ENCODE measurements around the gene ZNF678. TPM values are rescaled to one million over a fixed set of nuclear protein-coding genes. Genes with fewer than 3 reads are reported as not detected.
A peak's percentile ranks its signal among the peaks of the same experiment; 100 is the strongest.

ZNF678 gene
- total RNA-seq, 2 experiments from 2014 or later, result 2.8 to 2.9 TPM

- intact Hi-C loops (cut with DNase I, micrococcal nuclease), result loop anchor here (5.0 kb wide), 2 partner anchors 171 to 521 kb away; partner anchors contain the start of gene ARF1 (in 1 of the 2)
- no peaks in the 10 kb centered on the region for H3K36me3 ChIP-seq (ENCODE audit: insufficient read depth, low read length)
- no peak for ATAC-seq (ENCODE audit: poor library complexity)
- Mint-ChIP-seq H3K36me3 (ENCODE audit: low read depth) (peaks cover 4% of the 10 kb centered on the region), H3K27ac (no peak overlapping the region), H3K27me3 (peaks cover 52% of the 10 kb centered on the region), H3K4me3 (peak overlapping the region; percentile 94), H3K9me3 (no peaks in the 10 kb centered on the region), H3K4me1 (ENCODE audit: low read depth) (peaks cover 27% of the 10 kb centered on the region)
- DNase-seq, result no peak
- ChIA-PET POLR2A (no interaction called here), CTCF (no interaction called here)
- no peak overlapping the region for H3K4me3 ChIP-seq (ENCODE audit: low read length)
- H3K4me1 ChIP-seq (ENCODE audit: insufficient read depth, low read length), result peaks cover 36% of the 10 kb centered on the region
- no peak overlapping the region for H3K27ac ChIP-seq (ENCODE audit: low read depth in 1 of 2, low read length in 2 of 2)
- no peak for TF ChIP-seq CTCF (IDR thresholded peaks at IDR 0.05)
- peaks cover 0 to 33% of the 10 kb centered on the region in 2 experiments for H3K9me3 ChIP-seq (ENCODE audit: control insufficient read depth in 1 of 2, insufficient read depth in 1 of 2, low read length in 2 of 2)
- H3K27me3 ChIP-seq (ENCODE audit: control insufficient read depth in 1 of 2, insufficient read depth in 2 of 2, low read length in 2 of 2), result peaks cover 21 to 34% of the 10 kb centered on the region in 2 experiments
Measured at GRCh38 chr1:227561241-227561907, 2.0 kb upstream of the ZNF678 start.

GRCh38 chr1:227562037-227562436, 1.3 kb upstream of the ZNF678 start:
- Histone ChIP-seq H3K4me1 (ENCODE audit: insufficient read depth, low read length) (peaks cover 36% of the 10 kb centered on the region), H3K27ac (ENCODE audit: low read depth in 1 of 2, low read length in 2 of 2) (no peak overlapping the region), H3K4me3 (ENCODE audit: low read length) (no peak overlapping the region), H3K9me3 (ENCODE audit: control insufficient read depth in 1 of 2, insufficient read depth in 1 of 2, low read length in 2 of 2) (peaks cover 0 to 33% of the 10 kb centered on the region in 2 experiments), H3K27me3 (ENCODE audit: control insufficient read depth in 1 of 2, insufficient read depth in 2 of 2, low read length in 2 of 2) (peaks cover 21 to 34% of the 10 kb centered on the region in 2 experiments), H3K36me3 (ENCODE audit: insufficient read depth, low read length) (no peaks in the 10 kb centered on the region)
- ATAC-seq (ENCODE audit: poor library complexity) (no peak), DNase-seq (no peak)
- Mint-ChIP-seq H3K36me3 (ENCODE audit: low read depth) (peaks cover 11% of the 10 kb centered on the region), H3K4me3 (peak overlapping the region; percentile 94), H3K27me3 (peaks cover 48% of the 10 kb centered on the region), H3K4me1 (ENCODE audit: low read depth) (peaks cover 33% of the 10 kb centered on the region), H3K27ac (no peak overlapping the region), H3K9me3 (no peaks in the 10 kb centered on the region)
- POLR2A ChIA-PET, result no interaction called here
- no peak for TF ChIP-seq CTCF (IDR thresholded peaks at IDR 0.05)
- CTCF ChIA-PET, result interaction anchor here (2.6 kb wide), 1 partner anchor 19 kb away, joined by 11 read pairs; no protein-coding TSS in a partner anchor
- intact Hi-C loops (cut with DNase I, micrococcal nuclease), result loop anchor here (2.0 to 5.0 kb wide), 3 partner anchors 19 to 520 kb away; partner anchors contain the start of gene ARF1 (in 1 of the 2)

GRCh38 chr1:227562933-227563323, 428 bp upstream of the ZNF678 start:
- peaks cover 40% of the 10 kb centered on the region for H3K4me1 Mint-ChIP-seq (ENCODE audit: low read depth)
- CTCF ChIA-PET, result interaction anchor here (2.6 kb wide), 1 partner anchor 20 kb away, joined by 11 read pairs; no protein-coding TSS in a partner anchor
- Histone ChIP-seq H3K27ac (ENCODE audit: low read depth in 1 of 2, low read length in 2 of 2) (no peak overlapping the region), H3K4me1 (ENCODE audit: insufficient read depth, low read length) (peaks cover 36% of the 10 kb centered on the region), H3K9me3 (ENCODE audit: control insufficient read depth in 1 of 2, insufficient read depth in 1 of 2, low read length in 2 of 2) (peaks cover 0 to 33% of the 10 kb centered on the region in 2 experiments), H3K36me3 (ENCODE audit: insufficient read depth, low read length) (no peaks in the 10 kb centered on the region), H3K27me3 (ENCODE audit: control insufficient read depth in 1 of 2, insufficient read depth in 2 of 2, low read length in 2 of 2) (peaks cover 21 to 34% of the 10 kb centered on the region in 2 experiments), H3K4me3 (ENCODE audit: low read length) (peak overlapping the region; percentile 88)
- no peak for TF ChIP-seq CTCF (IDR thresholded peaks at IDR 0.05)
- peak overlapping the region; percentile 87 for H3K27ac Mint-ChIP-seq
- intact Hi-C loops (cut with DNase I, micrococcal nuclease), result loop anchor here (2.0 to 5.0 kb wide), 3 partner anchors 20 to 519 kb away; partner anchors contain the start of gene ARF1 (in 1 of the 2)
- ATAC-seq (ENCODE audit: poor library complexity), result no peak
- peaks cover 14% of the 10 kb centered on the region for H3K36me3 Mint-ChIP-seq (ENCODE audit: low read depth)
- H3K9me3 Mint-ChIP-seq, result no peaks in the 10 kb centered on the region
- H3K27me3 Mint-ChIP-seq, result peaks cover 39% of the 10 kb centered on the region
- POLR2A ChIA-PET, result interaction anchor here (0.9 to 2.2 kb wide), 5 partner anchors 12 to 203 kb away, joined by 3 to 9 read pairs (median 4); no protein-coding TSS in a partner anchor
- H3K4me3 Mint-ChIP-seq, result peak overlapping the region; percentile 94
- DNase-seq, result no peak
